CD14-positive monocyte (primary cell): ENCODE results near the gene TMEM50A. TPM values are rescaled to one million over a fixed set of nuclear protein-coding genes. Genes with fewer than 3 reads are reported as not detected.

Experiments used
- DNase-seq, 3 donors: peaks; one replicate each; pipeline ENCODE4 v3.0.0-alpha.2; 2011 to 2022
- H2AFZ ChIP-seq: 2 replicates; pipeline ENCODE4 v1.6.0; 2012; ENCODE audit warnings: mild to moderate bottlenecking, low read depth, low read length, inconsistent platforms; ENCODE audit not compliant: insufficient read depth, poor library complexity, severe bottlenecking
- H3K27ac ChIP-seq, 2 donors: 1 replicate in 1 of 2; 2 replicates in 1 of 2; pipeline ENCODE4 v1.5.1; 2012 to 2013; ENCODE audit warnings: low read length in 2 of 2, control low read depth in 1 of 2, inconsistent platforms in 1 of 2, low read depth in 1 of 2, mild to moderate bottlenecking in 1 of 2
- H3K27me3 ChIP-seq, 2 donors: one replicate each; pipeline versions ENCODE4 v1.6.0 to v1.6.1; 2011 to 2013; ENCODE audit warnings: low read length in 2 of 2; ENCODE audit not compliant: control insufficient read depth in 2 of 2, insufficient read depth in 2 of 2
- H3K36me3 ChIP-seq, 2 donors: replicated peaks in 1 of 2; 1 replicate in 1 of 2; 2 replicates in 1 of 2; pipeline versions ENCODE4 v1.5.1 to v1.6.1; 2012 to 2013; ENCODE audit warnings: low read length in 2 of 2, control low read depth in 1 of 2, inconsistent platforms in 1 of 2, mild to moderate bottlenecking in 1 of 2; ENCODE audit not compliant: insufficient read depth in 2 of 2, control insufficient read depth in 1 of 2
- H3K4me1 ChIP-seq, 2 donors: 1 replicate in 1 of 2; 2 replicates in 1 of 2; pipeline versions ENCODE4 v1.5.1 to v1.6.1; 2012 to 2013; ENCODE audit warnings: low read length in 2 of 2, control low read depth in 1 of 2, inconsistent platforms in 1 of 2, mild to moderate bottlenecking in 1 of 2, moderate library complexity in 1 of 2; ENCODE audit not compliant: insufficient read depth in 2 of 2, control insufficient read depth in 1 of 2
- H3K4me2 ChIP-seq: replicated peaks from 2 replicates; pipeline ENCODE3; 2012; ENCODE audit warnings: low read length, moderate library complexity, mild to moderate bottlenecking; ENCODE audit not compliant: poor library complexity, severe bottlenecking; ENCODE audit errors: extremely low read depth
- H3K4me3 ChIP-seq, 3 experiments: fragments of 200-600 bp in 1 of 3; sonication (generic) in 1 of 3; replicated peaks in 1 of 3; 1 replicate in 2 of 3; 2 replicates in 1 of 3; pipeline ENCODE4 v1.5.1; 2011 to 2013; ENCODE audit warnings: low read length in 3 of 3, mild to moderate bottlenecking in 3 of 3, control low read depth in 2 of 3, low read depth in 2 of 3, inconsistent platforms in 1 of 3, moderate library complexity in 1 of 3
- H3K79me2 ChIP-seq: 2 replicates; pipeline ENCODE4 v1.6.0; 2012; ENCODE audit warnings: mild to moderate bottlenecking, control low read depth, inconsistent platforms, low read length, moderate library complexity; ENCODE audit not compliant: insufficient read depth
- H3K9ac ChIP-seq: 2 replicates; pipeline ENCODE4 v1.6.0; 2017; ENCODE audit warnings: low read length, mild to moderate bottlenecking; ENCODE audit not compliant: insufficient read depth, poor library complexity, severe bottlenecking
- H3K9me3 ChIP-seq, 2 donors: replicated peaks in 1 of 2; 1 replicate in 1 of 2; 2 replicates in 1 of 2; pipeline versions ENCODE4 v1.5.1 to v1.6.1; 2012 to 2013; ENCODE audit warnings: low read length in 2 of 2, control low read depth in 1 of 2; ENCODE audit not compliant: control insufficient read depth in 1 of 2, insufficient read depth in 1 of 2
- H4K20me1 ChIP-seq: 2 replicates; pipeline ENCODE4 v1.6.0; 2012; ENCODE audit warnings: mild to moderate bottlenecking, low read length, control low read depth, moderate library complexity; ENCODE audit not compliant: insufficient read depth
- H3K27ac Mint-ChIP-seq, 7 donors: one replicate each; pipeline ENCODE4 v1.8.0; 2020; ENCODE audit warnings: mild to moderate bottlenecking in 7 of 7, mixed read lengths in 7 of 7, moderate library complexity in 6 of 7, inconsistent platforms in 2 of 7
- H3K27me3 Mint-ChIP-seq, 3 donors: one replicate each; pipeline ENCODE4 v1.8.0; 2021 to 2022; ENCODE audit warnings: low read depth in 3 of 3, mild to moderate bottlenecking in 3 of 3, mixed read lengths in 3 of 3, moderate library complexity in 3 of 3, inconsistent platforms in 1 of 3
- H3K36me3 Mint-ChIP-seq, 2 donors: one replicate each; pipeline ENCODE4 v1.8.0; 2020; ENCODE audit warnings: mixed read lengths in 2 of 2, inconsistent platforms in 1 of 2, mild to moderate bottlenecking in 1 of 2
- H3K4me1 Mint-ChIP-seq: one replicate; pipeline ENCODE4 v1.8.0; 2020; ENCODE audit warnings: mild to moderate bottlenecking, mixed read lengths
- H3K4me3 Mint-ChIP-seq, 2 donors: one replicate each; pipeline ENCODE4 v1.8.0; 2020; ENCODE audit warnings: mild to moderate bottlenecking in 2 of 2, mixed read lengths in 2 of 2, moderate library complexity in 1 of 2
- H3K9me3 Mint-ChIP-seq, 7 donors: one replicate each; pipeline ENCODE4 v1.8.0; 2020 to 2022; ENCODE audit warnings: mixed read lengths in 7 of 7, mild to moderate bottlenecking in 6 of 7, moderate library complexity in 6 of 7, inconsistent platforms in 2 of 7
- WGBS: methylation state at CpG from one replicate; pipeline ENCODE4 v1.1.5; 2013; ENCODE audit warnings: missing lambda C conversion rate; ENCODE audit not compliant: insufficient coverage; 5-methylcytosine and 5-hydroxymethylcytosine counted together
- intact Hi-C, 2 donors: fragments of 100-400 bp; cut with micrococcal nuclease; formaldehyde crosslinking; loops; one replicate each; pipeline versions ENCODE4 v1.15.0 to v1.15.1; 2023
- polyA plus RNA-seq, 3 donors: library from polyadenylated mRNA; depleted of rRNA in 1 of 3; unstranded in 2 of 3; stranded (reverse) in 1 of 3; fragments of 300-500 nt in 2 of 3; fragments of >200 nt in 1 of 3; fragmentation: Illumina TruSeq in 2 of 3; gene quantifications; 1 replicate in 2 of 3; 2 replicates in 1 of 3; pipeline ENCODE4 v1.2.3, GENCODE V29; 2012 to 2021
- TF ChIP-seq, protein P1 (sequence below): fragments of 200-600 bp; IDR thresholded peaks from one replicate; pipeline ENCODE4 v1.8.0; 2022; ENCODE audit warnings: antibody characterized with exemption, mild to moderate bottlenecking

TMEM50A gene
- polyA plus RNA-seq, 3 donors: 61.1 to 305 (median 277) TPM

DNA sequence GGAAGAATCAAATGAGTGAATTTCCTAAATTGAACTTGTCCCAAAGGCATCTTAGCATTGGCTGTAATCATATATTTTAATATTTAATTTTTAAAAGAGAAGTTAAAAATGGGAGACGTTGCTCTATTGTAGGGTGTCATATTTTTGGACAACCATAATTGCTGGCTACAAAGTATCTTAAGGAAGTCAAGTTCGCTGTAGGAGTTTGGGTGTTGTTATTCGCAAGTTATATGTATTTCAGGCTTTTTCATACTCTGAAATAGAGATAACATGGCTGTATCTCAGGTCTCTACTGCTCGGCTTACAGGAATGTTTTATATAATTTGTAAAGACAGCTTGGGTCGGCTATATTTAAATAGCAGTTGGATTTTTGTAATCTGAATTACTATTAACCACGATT, 852 bp downstream of the TMEM50A start:
- H3K4me2 ChIP-seq: peak overlapping the region; percentile 89
- Mint-ChIP-seq H3K27ac (peak overlapping the region; percentile 91 to 98 (median 95)), H3K27me3 (no peaks in the 10 kb centered on the region), H3K36me3 (peaks cover 19 to 35% of the 10 kb centered on the region in 2 donors), H3K4me3 (peak overlapping the region; percentile 88 to 96), H3K9me3 (no peaks in the 10 kb centered on the region), H3K4me1 (peaks cover 24% of the 10 kb centered on the region)
- peak overlapping the region; percentile 89 for H2AFZ ChIP-seq
- peak overlapping the region; percentile 95 for H3K9ac ChIP-seq
- TF ChIP-seq, protein P1, sequence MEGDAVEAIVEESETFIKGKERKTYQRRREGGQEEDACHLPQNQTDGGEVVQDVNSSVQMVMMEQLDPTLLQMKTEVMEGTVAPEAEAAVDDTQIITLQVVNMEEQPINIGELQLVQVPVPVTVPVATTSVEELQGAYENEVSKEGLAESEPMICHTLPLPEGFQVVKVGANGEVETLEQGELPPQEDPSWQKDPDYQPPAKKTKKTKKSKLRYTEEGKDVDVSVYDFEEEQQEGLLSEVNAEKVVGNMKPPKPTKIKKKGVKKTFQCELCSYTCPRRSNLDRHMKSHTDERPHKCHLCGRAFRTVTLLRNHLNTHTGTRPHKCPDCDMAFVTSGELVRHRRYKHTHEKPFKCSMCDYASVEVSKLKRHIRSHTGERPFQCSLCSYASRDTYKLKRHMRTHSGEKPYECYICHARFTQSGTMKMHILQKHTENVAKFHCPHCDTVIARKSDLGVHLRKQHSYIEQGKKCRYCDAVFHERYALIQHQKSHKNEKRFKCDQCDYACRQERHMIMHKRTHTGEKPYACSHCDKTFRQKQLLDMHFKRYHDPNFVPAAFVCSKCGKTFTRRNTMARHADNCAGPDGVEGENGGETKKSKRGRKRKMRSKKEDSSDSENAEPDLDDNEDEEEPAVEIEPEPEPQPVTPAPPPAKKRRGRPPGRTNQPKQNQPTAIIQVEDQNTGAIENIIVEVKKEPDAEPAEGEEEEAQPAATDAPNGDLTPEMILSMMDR: no peak
- peak in 2 of 3 donors; percentile 8 to 12 for DNase-seq
- peaks cover 12 to 21% of the 10 kb centered on the region in 2 donors for H3K4me1 ChIP-seq
- peaks cover 62% of the 10 kb centered on the region for H3K79me2 ChIP-seq
- H3K27me3 ChIP-seq: no peaks in the 10 kb centered on the region
- intact Hi-C loops: loop anchor here in 1 of 2 donors (2.0 to 5.0 kb wide), 2 partner anchors 70 to 92 kb away; partner anchors contain the start of gene RSRP1
- peak overlapping the region; percentile 97 to 99 for H3K27ac ChIP-seq
- H3K36me3 ChIP-seq: peaks cover 9 to 17% of the 10 kb centered on the region in 2 donors
- peak overlapping the region; percentile 87 to 98 (median 97) for H3K4me3 ChIP-seq
- WGBS: 8% methylated on average over 2 of the region's 6 CpGs
- H3K9me3 ChIP-seq: no peaks in the 10 kb centered on the region
- H4K20me1 ChIP-seq: peaks cover 49% of the 10 kb centered on the region

DNA sequence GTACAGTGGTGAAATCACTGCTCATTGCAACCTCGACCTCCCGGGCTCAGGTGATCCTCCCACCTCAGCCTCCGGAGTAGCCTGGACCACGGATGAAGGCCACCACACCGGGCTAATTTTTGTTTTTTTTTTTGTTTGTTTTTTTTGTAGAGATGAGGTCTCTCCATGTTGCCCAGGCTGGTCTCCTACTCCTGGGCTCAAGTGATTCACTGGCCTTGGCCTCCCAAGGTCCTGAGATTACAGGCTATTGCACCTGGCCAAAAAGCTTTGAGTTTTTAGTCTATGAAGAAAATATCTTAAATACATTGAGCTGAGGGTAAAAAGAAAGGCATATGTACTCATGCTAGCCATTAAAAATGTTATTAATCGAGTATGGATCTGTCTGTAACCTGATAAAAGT, 3.6 kb downstream of the TMEM50A start:
- no peak overlapping the region for H3K4me3 ChIP-seq
- H3K79me2 ChIP-seq: peaks cover 81% of the 10 kb centered on the region
- intact Hi-C loops: loop anchor here in 1 of 2 donors (10.0 kb wide), 1 partner anchor 47 kb away; no protein-coding TSS in a partner anchor
- 88% methylated on average over 2 of the region's 6 CpGs for WGBS
- H3K27ac ChIP-seq: no peak overlapping the region
- H3K9ac ChIP-seq: no peak overlapping the region
- no peak overlapping the region for H3K4me2 ChIP-seq
- peaks cover 73% of the 10 kb centered on the region for H4K20me1 ChIP-seq
- no peak for DNase-seq
- Mint-ChIP-seq H3K27ac (peak overlapping the region in 2 of 7 donors; percentile 46 to 71), H3K4me3 (no peak overlapping the region), H3K36me3 (peaks cover 38 to 55% of the 10 kb centered on the region in 2 donors), H3K4me1 (peaks cover 20% of the 10 kb centered on the region), H3K27me3 (no peaks in the 10 kb centered on the region), H3K9me3 (no peaks in the 10 kb centered on the region)
- H3K36me3 ChIP-seq: peaks cover 27 to 42% of the 10 kb centered on the region in 2 donors
- TF ChIP-seq, protein P1: no peak
- H3K27me3 ChIP-seq: no peaks in the 10 kb centered on the region
- H3K9me3 ChIP-seq: no peaks in the 10 kb centered on the region
- peaks cover 10 to 21% of the 10 kb centered on the region in 2 donors for H3K4me1 ChIP-seq
- H2AFZ ChIP-seq: no peak overlapping the region
